ENCODE results near the gene PPTC7. TPM values are rescaled to one million over a fixed set of nuclear protein-coding genes. Genes with fewer than 3 reads are reported as not detected.
"Not testable (repeated sequence)": the region's sequence is repeated elsewhere in the genome, so short reads cannot be mapped to it uniquely, and the experiment has no call there.

PPTC7 gene
- total RNA-seq, 2 donors from 2014 or later: 40.4 to 46.7 TPM

- H3K9me3 Mint-ChIP-seq; H3K27ac Mint-ChIP-seq; ATAC-seq; DNase-seq (ENCODE audit: low spot score in 2 of 2): not testable (repeated sequence)
- H3K36me3 Mint-ChIP-seq: peaks cover 12 to 35% of the 10 kb centered on the region in 2 donors
Observed at GRCh38 chr12:110570798-110571197, 12.3 kb downstream of the PPTC7 start.

- DNase-seq (ENCODE audit: low spot score in 2 of 2); ATAC-seq; H3K9me3 Mint-ChIP-seq: not testable (repeated sequence)
- peak overlapping the region in 1 of 2 donors; percentile 70 for H3K27ac Mint-ChIP-seq
- H3K36me3 Mint-ChIP-seq: peaks cover 12 to 35% of the 10 kb centered on the region in 2 donors
Observed at GRCh38 chr12:110569838-110570237, 13.3 kb downstream of the PPTC7 start.

- DNase-seq (ENCODE audit: low spot score in 2 of 2): no peak
- H3K36me3 Mint-ChIP-seq: peaks cover 12 to 35% of the 10 kb centered on the region in 2 donors
- peak overlapping the region in 1 of 2 donors; percentile 82 for H3K27ac Mint-ChIP-seq
Observed at GRCh38 chr12:110568752-110569151, 14.4 kb downstream of the PPTC7 start.

GRCh38 chr12:110566993-110567392, 16.1 kb downstream of the PPTC7 start:
- Mint-ChIP-seq H3K27ac (no peak overlapping the region), H3K36me3 (peaks cover 10 to 21% of the 10 kb centered on the region in 2 donors), H3K9me3 (peaks cover 0 to 5% of the 10 kb centered on the region in 2 donors)
- ATAC-seq (no peak), DNase-seq (ENCODE audit: low spot score in 2 of 2) (no peak)

More at GRCh38 chr12:110568752-110569151, 14.4 kb downstream of the PPTC7 start:
- H3K9me3 Mint-ChIP-seq: peaks cover 0 to 9% of the 10 kb centered on the region in 2 donors
- no peak for ATAC-seq

GRCh38 chr12:110565894-110566871, 16.9 kb downstream of the PPTC7 start:
- DNase-seq (ENCODE audit: low spot score in 2 of 2) (no peak), ATAC-seq (no peak)
- Mint-ChIP-seq H3K27ac (no peak overlapping the region), H3K9me3 (peaks cover 0 to 5% of the 10 kb centered on the region in 2 donors), H3K36me3 (peaks cover 4 to 14% of the 10 kb centered on the region in 2 donors)

- Mint-ChIP-seq H3K9me3 (peaks cover 0 to under 1% of the 10 kb centered on the region in 2 donors), H3K36me3 (peaks cover under 1 to 3% of the 10 kb centered on the region in 2 donors), H3K27ac (peak overlapping the region; percentile 1 to 64)
- no peak for DNase-seq (ENCODE audit: low spot score in 2 of 2)
- ATAC-seq: no peak
Observed at GRCh38 chr12:110564471-110564991, 18.6 kb downstream of the PPTC7 start.

- DNase-seq (ENCODE audit: low spot score in 2 of 2): no peak
- Mint-ChIP-seq H3K9me3 (no peaks in the 10 kb centered on the region), H3K27ac (peak overlapping the region; percentile 1 to 64), H3K36me3 (no peaks in the 10 kb centered on the region)
- ATAC-seq: peak in 1 of 2 donors; percentile 42
Observed at GRCh38 chr12:110563702-110564470, 19.2 kb downstream of the PPTC7 start.

GRCh38 chr12:110562386-110562785, 20.7 kb downstream of the PPTC7 start:
- Mint-ChIP-seq H3K27ac (peak overlapping the region; percentile 95 to 99), H3K36me3 (peaks cover 0 to 13% of the 10 kb centered on the region in 2 donors)
- DNase-seq (ENCODE audit: low spot score in 2 of 2): peak; percentile 49 to 62

GRCh38 chr12:110561471-110562201, 21.5 kb downstream of the PPTC7 start:
- no peak for ATAC-seq
- peaks cover 0 to 16% of the 10 kb centered on the region in 2 donors for H3K36me3 Mint-ChIP-seq
- H3K27ac Mint-ChIP-seq: peak overlapping the region; percentile 92 to 95
- DNase-seq (ENCODE audit: low spot score in 2 of 2): no peak
- peaks cover 0 to 10% of the 10 kb centered on the region in 2 donors for H3K9me3 Mint-ChIP-seq

More at GRCh38 chr12:110562386-110562785, 20.7 kb downstream of the PPTC7 start:
- not testable (repeated sequence) for H3K9me3 Mint-ChIP-seq
- peak; percentile 83 to 88 for ATAC-seq

- ATAC-seq: no peak
- Mint-ChIP-seq H3K9me3 (peaks cover 0 to 10% of the 10 kb centered on the region in 2 donors), H3K27ac (peak overlapping the region; percentile 68 to 95), H3K36me3 (peaks cover 0 to 18% of the 10 kb centered on the region in 2 donors)
- no peak for DNase-seq (ENCODE audit: low spot score in 2 of 2)
Observed at GRCh38 chr12:110560946-110561345, 22.2 kb downstream of the PPTC7 start.

GRCh38 chr12:110560048-110560447, 23.1 kb downstream of the PPTC7 start:
- ATAC-seq: no peak
- peak overlapping the region in 1 of 2 donors; percentile 68 for H3K27ac Mint-ChIP-seq
- peaks cover 0 to 10% of the 10 kb centered on the region in 2 donors for H3K9me3 Mint-ChIP-seq

GRCh38 chr12:110558945-110559344, 24.2 kb downstream of the PPTC7 start:
- H3K27ac Mint-ChIP-seq; H3K9me3 Mint-ChIP-seq; DNase-seq (ENCODE audit: low spot score in 2 of 2); ATAC-seq: not testable (repeated sequence)
- peaks cover 0 to 18% of the 10 kb centered on the region in 2 donors for H3K36me3 Mint-ChIP-seq

More at GRCh38 chr12:110560048-110560447, 23.1 kb downstream of the PPTC7 start:
- no peak for DNase-seq (ENCODE audit: low spot score in 2 of 2)
- H3K36me3 Mint-ChIP-seq: peaks cover 0 to 18% of the 10 kb centered on the region in 2 donors

- no peak for ATAC-seq
- Mint-ChIP-seq H3K9me3 (peaks cover 0 to 10% of the 10 kb centered on the region in 2 donors), H3K36me3 (peaks cover 0 to 21% of the 10 kb centered on the region in 2 donors), H3K27ac (no peak overlapping the region)
- DNase-seq (ENCODE audit: low spot score in 2 of 2): no peak
Observed at GRCh38 chr12:110557300-110557699, 25.8 kb downstream of the PPTC7 start.

- no peak for ATAC-seq
- H3K36me3 Mint-ChIP-seq: peaks cover 0 to 27% of the 10 kb centered on the region in 2 donors
- DNase-seq (ENCODE audit: low spot score in 2 of 2): no peak
- peak overlapping the region in 1 of 2 donors; percentile 87 for H3K27ac Mint-ChIP-seq
- peaks cover 0 to 10% of the 10 kb centered on the region in 2 donors for H3K9me3 Mint-ChIP-seq
Observed at GRCh38 chr12:110556705-110557104, 26.4 kb downstream of the PPTC7 start.

- DNase-seq (ENCODE audit: low spot score in 2 of 2) (no peak), ATAC-seq (no peak)
- peaks cover 0 to 32% of the 10 kb centered on the region in 2 donors for H3K36me3 Mint-ChIP-seq
- H3K9me3 Mint-ChIP-seq: peaks cover 0 to 10% of the 10 kb centered on the region in 2 donors
- H3K27ac Mint-ChIP-seq: peak overlapping the region in 1 of 2 donors; percentile 15
Observed at GRCh38 chr12:110555577-110556406, 27.3 kb downstream of the PPTC7 start.
